Ramos (cell line): Measurements from ENCODE around the gene SH2B2.

Experiments
- in situ Hi-C: fragments of 300-500 bp; cut with MboI; formaldehyde crosslinking; loops from one replicate; pipeline ENCODE4 v1.14.3; 2022; ENCODE audit warnings: low sequenced_read_pairs; ENCODE audit not compliant: unreplicated experiment

The SH2B2 gene

DNA sequence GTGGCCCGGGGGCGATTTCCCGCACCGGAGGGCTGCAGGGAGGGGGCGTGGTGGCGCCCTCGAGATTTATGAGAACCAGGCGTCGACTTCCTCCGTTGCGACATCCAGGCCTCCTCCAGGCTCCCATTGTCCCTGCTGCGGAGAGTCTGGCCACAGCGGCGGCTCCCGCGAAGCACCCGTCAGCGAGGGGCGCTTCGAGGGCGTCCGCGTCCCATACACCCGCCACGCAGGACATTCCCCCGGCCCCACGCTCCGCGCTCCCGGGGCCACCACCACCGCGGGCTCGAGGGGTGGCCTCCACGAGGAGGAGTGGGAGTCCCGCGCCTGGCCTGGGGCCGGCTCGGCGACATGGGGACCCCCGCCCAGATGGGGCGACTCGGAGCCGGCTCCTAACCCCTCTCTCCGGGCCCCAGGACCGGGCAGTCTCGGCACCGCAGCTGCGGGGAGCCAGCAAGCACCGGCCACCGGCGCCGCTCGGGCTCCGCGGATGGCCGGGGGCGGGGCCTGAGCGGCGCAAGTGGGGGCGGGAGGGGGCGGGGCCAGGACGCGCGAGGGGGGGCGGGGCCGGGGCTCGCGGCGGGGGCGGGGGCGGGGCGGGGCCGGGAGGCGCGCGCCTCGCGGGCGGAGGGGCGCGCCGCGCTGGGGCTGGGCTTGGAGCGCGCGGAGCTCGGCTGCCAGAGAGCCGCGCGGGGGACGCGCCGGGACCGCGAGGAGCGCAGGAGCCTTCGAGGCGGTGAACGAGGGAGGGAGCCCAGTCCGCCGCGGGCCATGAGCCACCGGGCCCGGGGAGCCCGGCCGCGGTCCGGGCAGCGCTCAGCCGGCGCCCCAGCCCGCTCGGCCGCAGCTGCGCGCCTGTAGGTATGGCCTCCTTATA lies at the start of gene SH2B2:
Gene SH2B2 (plus strand): TSS at position 632 of the 874 bp plus-strand sequence. CDS start 13,683 bp downstream, outside the sequence.
- in situ Hi-C loops: no loop called here

DNA sequence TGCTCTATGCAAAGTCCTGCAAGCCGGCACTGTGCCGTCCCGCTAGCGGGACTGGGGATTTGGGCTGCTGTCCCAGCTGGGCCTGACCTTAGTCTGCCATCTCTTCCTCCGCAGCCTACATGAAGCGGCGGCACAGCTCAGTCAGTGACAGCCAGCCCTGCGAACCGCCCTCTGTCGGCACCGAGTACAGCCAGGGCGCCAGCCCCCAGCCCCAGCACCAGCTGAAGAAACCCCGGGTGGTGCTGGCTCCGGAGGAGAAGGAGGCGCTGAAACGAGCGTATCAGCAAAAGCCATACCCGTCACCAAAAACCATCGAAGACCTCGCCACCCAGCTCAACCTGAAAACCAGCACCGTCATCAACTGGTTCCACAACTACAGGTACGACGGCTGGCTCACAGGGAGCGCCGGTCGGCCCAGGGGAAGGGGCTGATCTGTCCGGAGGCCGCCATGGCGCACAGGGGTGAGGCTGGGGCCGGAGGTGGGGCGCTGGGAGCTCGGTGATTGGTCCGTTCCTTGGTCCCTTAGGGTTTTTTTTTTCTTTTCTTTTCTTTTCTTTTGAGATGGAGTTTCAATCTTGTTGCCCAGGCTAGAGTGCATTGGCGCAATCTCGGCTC lies 47.4 kb upstream of the SH2B2 start:
- in situ Hi-C loops: no loop called here

DNA sequence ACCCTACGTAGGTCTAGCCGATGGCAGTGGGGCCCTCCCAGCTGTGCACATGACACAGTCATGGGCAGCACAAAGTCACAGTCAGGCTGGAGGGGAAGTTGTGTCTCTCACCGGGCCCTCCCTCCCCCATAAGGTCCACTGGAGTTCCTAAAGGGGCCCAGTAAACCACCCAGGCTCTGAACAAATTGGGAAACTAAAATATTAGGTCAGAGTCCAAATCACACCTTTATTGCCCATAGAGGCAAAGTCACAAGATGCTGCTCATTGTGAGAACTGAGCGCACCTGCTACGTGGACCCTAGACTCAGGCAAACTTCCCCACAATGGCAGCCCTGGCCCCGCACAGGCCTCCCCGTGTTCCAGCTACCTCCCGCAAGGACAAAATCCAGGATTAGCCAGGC lies 45.2 kb upstream of the SH2B2 start:
- in situ Hi-C loops: no loop called here

DNA sequence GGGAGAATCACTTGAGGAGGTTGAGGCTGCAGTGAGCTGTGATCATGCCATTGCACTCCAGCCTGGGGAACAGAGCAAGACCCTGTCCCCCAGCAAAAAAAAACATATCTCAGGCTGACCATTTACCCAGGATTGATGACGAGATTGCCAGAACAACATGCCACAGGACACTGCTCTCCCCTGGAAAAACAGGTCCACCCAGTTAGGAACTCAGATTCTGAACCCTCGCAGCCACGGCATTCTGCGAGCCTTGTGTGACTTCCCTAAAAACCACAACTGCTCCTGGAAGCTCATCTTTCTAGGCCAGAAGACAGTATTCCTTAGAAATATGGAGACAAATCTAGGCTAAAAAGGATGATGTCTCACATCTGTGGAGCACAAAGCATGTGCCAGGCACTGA lies 42.1 kb upstream of the SH2B2 start:
- in situ Hi-C loops: no loop called here

DNA sequence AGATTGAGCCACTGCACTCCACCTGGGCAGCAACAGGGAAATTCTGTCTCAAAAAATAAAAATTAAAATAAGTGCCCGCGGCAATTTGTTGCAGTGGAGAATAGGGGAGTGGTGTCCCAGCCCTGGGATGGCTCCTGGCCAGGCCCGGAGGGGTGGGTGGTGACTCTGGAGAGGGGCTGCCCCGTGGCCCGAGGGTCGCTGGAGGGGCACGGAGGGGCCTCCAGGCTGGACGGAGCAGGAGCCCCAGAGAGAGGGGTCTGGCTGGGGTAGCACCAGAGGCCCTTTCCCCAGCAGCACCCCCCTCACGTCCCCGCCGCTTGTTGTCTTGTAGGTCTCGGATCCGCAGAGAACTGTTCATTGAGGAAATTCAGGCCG lies 38.6 kb upstream of the SH2B2 start:
- in situ Hi-C loops: no loop called here

DNA sequence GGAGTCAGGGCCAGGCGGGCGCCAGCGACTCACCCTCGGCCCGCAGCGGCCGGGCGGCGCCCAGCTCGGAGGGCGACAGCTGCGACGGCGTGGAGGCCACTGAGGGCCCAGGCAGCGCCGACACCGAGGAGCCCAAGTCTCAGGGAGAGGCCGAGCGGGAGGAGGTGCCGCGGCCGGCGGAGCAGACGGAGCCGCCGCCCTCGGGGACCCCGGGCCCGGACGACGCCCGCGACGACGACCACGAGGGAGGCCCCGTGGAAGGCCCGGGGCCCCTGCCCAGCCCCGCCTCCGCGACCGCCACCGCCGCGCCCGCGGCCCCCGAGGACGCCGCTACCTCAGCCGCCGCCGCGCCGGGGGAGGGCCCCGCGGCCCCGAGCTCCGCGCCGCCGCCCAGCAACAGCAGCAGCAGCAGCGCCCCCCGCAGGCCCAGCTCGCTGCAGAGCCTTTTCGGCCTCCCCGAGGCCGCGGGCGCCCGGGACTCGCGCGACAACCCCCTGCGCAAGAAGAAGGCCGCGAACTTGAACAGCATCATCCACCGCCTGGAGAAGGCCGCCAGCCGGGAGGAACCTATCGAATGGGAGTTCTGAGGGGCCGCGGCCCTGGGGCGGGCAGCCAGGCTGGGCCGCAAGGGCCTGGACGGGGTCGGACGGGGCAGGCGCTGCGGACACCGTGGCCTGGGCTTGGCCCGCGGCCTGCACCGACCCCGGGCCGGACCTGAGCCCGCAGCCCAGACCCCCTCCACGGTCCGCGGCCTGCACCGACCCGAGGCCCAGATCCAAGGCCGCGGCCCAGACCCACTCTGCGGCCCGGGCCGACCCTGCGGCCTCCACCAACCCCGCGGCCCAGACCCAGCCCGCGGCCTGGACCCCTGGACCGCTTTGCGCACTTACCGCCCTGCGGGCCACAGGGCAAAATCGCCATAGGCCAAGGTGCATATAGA lies 37.9 kb upstream of the SH2B2 start:
- in situ Hi-C loops: no loop called here

DNA sequence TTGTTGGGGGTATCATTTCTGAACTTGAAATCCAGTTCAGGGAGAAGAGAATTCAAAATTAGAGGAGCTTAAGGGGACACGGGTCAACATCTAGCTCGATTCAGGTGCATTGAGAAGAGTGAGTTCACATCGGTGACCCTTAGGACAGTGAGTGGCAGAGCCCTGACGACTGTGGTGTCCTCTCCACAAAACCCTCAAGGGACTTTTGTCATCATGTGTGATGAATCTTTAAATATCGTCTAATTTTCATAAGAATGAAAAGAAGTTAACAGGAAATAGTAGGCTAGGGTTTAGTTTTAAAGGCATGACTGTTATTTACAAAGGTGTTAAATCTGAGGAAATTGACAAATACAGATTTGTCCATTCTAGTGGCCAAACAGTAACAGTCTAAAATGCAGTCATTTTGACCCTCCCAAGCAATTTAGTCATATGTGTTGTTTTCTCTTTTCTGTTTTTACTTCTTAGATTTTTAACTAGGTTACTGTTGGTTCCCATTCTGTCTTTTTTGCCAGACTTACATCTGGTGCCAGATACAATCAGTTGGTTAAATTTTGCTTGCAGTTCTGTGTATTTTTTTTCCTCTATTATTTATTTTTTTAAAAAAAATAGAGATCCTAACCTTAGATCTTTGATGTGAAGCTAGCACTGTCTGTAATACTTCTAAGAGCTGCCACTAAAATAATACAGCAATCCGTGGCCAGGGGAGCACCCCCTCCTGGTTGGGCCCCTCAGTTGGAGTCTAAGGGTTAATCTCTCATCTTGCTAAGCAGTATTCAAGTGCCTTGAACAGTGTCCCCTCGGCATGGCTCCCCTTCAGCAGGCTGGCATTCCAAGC lies 34.9 kb upstream of the SH2B2 start:
- in situ Hi-C loops: no loop called here

DNA sequence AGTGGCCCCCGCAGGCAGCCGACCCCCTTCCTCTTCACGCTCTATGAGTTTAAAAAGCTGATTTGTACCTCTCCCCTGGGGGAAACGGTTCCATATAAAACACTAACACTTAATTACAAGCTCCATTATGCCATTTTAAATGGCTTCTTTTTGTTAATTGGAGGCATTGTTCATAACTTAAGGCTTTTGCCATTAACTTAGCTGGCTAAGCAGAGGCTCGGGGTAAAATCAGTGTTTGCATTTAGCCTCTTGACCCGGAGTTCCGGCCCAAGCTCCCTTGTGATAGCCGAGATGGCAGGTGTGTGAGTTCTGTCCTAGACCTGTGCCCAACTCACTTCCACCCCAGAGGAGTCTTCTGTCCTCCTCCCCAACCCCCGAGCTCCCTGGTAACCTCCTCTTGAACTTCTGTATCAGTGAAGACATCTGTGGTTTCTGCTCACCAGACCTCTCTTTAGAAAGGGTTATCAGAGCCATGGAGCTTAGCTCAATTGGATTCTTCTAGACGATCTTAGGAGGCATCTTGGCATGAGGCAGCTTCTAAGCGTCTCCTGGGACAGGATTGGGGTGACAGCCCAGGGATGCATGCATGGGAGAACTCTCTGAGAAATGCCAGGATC lies 34.2 kb upstream of the SH2B2 start:
- in situ Hi-C loops: no loop called here

DNA sequence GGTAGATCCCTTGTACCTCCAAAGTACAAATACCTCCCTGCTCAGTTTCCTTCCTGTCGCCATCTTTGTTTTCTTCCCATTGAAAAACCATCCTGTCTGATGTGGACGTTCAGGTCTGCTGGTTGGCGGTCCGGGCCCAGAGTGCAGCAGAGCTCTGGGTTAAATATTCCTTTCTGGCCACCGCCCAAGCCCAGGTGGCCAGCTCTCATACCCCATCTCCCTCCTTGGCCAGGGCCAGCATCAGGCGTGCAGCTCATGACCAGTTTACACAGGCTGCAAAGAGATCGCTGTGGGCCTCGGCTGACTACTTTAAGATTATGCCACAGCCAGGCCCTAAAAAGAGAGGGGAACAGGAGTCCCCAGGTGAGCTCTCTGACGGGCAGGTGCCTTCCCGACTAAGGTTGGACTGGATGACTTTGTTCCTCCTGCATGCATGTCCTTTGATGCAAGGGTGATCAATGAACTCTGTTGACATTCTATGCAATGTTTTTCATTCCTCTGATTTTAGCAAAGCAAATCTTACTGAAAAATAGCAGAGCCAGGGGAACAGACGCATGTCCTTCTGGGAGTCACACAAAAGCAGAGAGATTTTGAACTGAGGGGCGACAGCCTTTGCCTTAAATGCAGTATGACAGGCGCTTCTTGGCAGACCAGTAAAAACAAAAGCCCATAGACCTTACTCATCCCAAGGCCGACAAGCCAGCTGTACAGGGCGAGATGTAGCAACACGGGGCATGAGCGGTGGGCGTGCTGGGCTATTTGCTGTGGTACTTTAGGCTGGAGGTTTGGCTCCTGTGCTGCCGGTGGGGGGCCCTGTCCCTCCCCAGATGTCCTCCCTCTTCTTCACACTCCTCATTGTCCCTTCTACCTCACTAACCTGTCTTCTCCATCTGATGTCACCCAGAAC lies 33.3 kb upstream of the SH2B2 start:
- in situ Hi-C loops: no loop called here

DNA sequence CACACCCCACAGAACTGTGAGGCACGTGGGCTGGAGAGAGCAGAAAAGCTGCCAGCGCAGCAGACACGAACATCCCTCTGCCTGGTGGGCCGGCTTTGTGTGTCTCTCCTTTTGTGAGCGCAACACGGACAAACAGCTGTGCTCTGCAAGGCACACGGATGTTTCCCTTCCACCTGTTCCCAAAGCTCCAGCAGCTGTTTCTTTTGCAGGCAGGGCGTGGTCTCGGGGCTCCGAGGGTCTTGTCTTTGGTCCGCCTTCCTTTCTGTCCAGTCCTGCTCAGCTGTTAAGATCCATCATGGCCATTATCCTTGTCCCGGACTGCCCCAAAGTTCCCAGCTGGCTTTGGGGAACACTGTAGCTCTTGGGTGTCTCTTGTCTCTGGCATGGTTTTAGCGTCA lies 32.7 kb upstream of the SH2B2 start:
- in situ Hi-C loops: no loop called here

DNA sequence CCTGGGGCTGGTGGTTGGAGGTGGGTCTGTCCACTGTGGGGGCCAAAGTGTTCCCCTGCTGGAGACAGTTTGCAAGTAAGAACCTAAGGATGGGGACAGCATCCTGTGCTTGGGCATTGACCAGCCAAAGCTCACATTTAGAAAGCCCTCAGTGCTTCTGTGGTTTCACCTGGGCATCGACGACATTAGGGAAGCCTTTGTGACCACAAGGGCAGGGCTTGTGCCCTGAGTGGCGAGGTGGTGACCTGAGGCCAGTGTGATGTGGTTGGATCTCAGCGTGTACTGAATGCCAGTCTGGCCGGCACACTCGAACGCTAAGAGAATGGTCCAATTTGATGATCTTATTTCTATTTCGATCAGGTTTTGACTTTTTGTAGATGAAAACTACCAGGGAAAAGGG lies 32.1 kb upstream of the SH2B2 start:
- in situ Hi-C loops: no loop called here

DNA sequence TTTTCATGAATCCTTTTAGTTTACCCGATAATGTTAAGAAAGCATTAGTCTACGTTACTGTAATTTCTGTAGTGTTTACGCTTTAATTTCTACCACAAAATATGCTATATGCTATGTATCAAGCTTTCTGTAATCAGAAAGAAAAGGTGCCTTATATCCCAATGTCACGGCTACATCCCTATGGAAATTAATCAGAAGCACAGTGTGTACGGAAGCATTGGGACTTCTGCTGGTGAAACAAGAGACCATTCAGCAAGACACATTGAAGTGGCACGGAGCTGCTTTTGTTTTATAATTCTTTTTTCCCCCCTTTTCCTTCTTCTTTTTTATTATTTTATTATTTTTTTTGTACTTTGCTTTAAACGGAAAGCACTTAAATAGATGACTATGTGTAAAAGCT lies 31.2 kb upstream of the SH2B2 start:
- in situ Hi-C loops: no loop called here

DNA sequence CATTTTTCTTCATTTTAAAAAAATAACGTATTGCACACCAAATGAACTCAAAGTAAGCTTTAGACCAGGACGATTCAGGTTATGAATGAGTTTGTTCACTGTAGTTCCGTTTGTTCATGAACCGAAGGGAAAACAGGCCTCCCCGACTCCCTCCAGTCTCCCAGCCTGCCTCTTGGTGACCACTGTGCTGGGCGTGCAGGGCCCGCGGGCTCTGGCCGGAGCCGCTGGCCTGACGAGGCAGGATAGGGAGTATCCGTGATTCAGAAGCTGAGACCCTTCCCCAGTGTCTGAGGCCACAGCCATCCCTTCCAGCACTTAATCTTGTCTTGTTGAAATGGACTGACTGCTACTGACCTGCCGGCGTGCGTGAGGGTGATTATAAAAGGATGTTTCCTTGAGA lies 30.8 kb upstream of the SH2B2 start:
- in situ Hi-C loops: no loop called here

DNA sequence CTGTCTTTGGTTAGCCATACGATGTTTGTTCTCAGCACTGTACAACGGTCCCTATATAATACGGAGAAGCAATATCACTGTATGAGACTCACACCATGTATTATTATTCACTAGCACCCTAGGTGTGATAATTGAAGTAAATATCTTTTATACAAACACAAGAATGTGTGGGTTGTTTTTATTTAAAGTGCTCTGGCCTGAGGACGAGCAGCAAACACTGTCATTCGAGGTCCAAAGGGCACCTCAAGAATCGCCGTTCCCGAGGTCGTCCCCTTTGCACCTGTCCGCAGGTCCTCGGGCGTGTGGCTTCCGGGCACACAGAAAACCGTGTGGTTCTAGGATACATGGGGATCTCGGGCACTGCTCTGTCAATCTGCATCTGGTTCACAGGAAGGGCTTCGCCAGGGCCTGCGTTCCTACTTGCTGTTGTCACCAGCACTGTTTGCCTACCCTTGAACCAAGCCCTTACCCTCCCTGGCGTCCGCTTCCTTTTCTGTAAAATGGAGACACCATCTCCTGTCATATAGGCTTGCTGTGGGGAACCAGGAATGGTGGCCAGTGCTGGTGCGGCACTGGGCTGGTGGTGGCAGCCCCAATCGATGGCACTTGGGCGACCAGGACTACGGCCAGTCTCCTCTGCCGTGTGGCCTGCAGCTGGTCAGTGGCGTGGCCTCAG lies 28.5 kb upstream of the SH2B2 start:
- in situ Hi-C loops: no loop called here

DNA sequence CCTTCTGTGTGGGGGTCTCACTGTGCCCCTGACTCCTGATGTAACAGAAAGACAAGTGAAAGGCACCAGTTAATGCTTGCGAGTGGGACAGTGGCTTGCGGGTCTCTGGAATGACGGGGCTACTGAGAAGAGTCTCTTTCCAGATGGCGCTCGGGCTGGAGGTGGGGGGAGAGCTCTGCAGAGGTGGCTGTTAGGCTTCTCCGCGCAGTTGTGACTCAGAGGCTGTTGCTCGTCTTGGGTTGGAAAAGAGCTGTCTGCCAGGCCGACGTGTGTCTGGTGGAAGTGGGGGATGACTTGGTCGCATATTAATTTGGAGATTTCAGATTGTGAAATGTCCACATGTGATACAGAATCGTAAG lies 27.9 kb upstream of the SH2B2 start:
- in situ Hi-C loops: no loop called here

DNA sequence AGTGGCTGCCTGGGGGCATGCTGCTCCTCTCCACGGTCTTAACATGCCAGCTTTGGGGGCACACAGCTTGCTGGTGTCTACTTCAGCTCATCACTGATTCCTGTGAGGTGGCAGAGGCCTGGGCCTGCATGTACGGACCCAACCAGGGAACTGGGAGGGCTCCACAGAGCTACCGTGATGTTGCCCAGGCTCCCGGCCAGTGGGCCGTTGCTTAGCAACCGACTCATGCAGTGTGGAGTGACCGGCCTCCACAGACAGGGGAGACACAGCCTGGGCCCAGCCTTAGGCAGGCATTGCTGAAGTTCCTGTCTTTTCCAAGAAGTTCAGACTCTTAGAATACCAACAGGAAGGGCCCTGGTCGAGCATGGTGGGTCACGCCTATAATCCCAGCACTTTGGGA lies 25.8 kb upstream of the SH2B2 start:
- in situ Hi-C loops: no loop called here

DNA sequence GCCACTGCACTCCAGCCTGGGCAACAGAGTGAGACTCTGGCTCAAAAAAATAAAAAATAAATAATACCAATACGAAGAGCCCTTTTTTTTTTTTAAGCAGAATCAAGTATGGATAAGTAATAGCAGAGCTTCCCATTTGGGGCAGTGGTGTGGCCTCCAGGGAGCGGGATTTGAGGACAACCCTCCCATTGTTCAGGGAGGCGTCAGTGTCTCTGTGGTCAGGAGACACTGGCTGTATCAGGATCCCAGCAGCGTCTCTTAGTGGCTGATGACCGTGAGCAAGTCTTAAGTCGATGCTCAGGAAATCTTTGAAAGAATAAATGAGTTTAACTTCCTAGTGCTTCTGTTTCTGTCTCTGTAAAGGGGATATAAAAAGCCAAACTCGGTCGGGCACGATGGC lies 25.2 kb upstream of the SH2B2 start:
- in situ Hi-C loops: no loop called here

DNA sequence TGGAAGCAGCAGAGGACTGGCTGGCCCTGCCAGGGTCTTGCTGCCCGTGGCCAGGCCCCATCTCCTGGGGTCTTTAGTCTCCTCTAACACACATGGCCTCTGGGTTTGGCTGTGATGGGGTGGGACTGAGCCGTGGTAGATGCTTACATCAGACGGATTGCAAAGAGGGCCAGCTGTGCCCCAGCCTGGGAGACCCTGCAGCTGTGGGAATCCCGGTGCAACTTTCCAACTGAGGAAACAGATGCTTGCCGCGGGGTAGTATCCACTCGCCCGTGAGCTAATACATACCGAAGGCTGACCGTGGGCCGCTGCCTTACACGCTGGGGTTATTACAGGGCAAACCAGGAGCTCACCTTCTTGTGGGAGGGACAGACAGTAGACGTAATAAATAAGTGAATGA lies 24.1 kb upstream of the SH2B2 start:
- in situ Hi-C loops: no loop called here
